ENCODE results near the gene ABLIM3. TPM values are rescaled to one million over a fixed set of nuclear protein-coding genes. Genes with fewer than 3 reads are reported as not detected.
A peak's percentile ranks its signal among the peaks of the same experiment; 100 is the strongest.
"Not testable (repeated sequence)": the region's sequence is repeated elsewhere in the genome, so short reads cannot be mapped to it uniquely, and the experiment has no call there.

ABLIM3 gene
- total and polyA plus RNA-seq, 7 donors: 18.7 to 54.5 (median 35.0) TPM

DNA sequence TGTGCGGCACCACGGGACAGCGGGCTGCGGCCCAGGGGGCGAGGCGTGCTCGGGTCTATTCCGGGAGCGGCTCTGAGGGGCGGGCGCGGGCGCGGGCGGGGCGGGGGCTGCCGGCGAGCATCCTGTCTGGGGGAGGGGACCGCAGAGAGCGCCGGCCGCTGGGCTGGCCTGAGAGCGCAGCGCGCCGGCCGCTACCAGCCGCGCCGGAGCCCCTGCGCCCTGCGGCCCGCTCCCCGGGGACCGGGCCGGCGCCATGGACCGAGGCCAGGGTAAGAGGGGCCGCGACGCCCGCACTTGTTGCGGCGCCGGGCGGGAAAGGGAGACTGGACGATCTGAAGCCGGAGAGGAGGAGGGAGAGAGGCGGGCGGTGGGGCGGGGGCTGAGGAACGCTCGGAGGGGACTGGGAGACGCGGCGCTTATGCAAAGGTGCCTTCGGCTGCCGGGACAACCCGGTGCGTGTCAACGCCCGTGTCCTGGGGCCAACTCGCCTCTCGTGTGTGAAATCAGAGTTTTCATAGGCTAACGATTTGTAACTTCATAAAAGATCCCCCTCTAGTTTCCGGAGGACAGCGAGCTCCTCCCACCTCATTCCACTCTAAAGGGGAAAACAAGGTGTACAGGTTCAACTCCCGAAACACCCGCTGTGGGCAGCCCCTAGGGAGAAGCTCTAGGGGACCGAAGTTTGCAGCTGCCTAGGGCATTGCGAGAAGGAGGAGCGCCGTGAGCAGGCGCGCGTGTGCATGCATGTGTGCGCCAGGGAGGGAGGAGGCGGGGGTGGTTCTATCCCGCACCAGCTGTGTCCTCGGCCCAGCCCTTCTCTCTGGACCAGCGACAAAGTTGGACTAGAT lies 130.6 kb downstream of the ABLIM3 start, which contains the start of gene AFAP1L1:
Gene AFAP1L1 (plus strand): TSS at position 144 of the 848 bp plus-strand sequence. CDS start 110 bp downstream, at position 254.
- intact Hi-C loops (cut with DNase I): loop anchor here in 1 of 2 donors (5.0 kb wide), 1 partner anchor 40 kb away; no protein-coding TSS in a partner anchor
- TF ChIP-seq, protein P1, sequence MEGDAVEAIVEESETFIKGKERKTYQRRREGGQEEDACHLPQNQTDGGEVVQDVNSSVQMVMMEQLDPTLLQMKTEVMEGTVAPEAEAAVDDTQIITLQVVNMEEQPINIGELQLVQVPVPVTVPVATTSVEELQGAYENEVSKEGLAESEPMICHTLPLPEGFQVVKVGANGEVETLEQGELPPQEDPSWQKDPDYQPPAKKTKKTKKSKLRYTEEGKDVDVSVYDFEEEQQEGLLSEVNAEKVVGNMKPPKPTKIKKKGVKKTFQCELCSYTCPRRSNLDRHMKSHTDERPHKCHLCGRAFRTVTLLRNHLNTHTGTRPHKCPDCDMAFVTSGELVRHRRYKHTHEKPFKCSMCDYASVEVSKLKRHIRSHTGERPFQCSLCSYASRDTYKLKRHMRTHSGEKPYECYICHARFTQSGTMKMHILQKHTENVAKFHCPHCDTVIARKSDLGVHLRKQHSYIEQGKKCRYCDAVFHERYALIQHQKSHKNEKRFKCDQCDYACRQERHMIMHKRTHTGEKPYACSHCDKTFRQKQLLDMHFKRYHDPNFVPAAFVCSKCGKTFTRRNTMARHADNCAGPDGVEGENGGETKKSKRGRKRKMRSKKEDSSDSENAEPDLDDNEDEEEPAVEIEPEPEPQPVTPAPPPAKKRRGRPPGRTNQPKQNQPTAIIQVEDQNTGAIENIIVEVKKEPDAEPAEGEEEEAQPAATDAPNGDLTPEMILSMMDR (IDR thresholded peaks at IDR 0.05): no peak
- peaks cover 24% of the 10 kb centered on the region for H3K4me1 ChIP-seq
- no peaks in the 10 kb centered on the region for H3K27me3 ChIP-seq (ENCODE audit: insufficient read depth in 3 of 3, low read length in 2 of 3)
- ATAC-seq: peak; percentile 89 to 95 (median 92)
- H3K4me3 ChIP-seq: peak within 1 kb of the TSS; percentile 75
- WGBS, 3 donors: 0 to 1% (median 0%) methylated on average over 44 to 81 of the region's 81 CpGs
- H3K9me3 ChIP-seq: peaks cover 10% of the 10 kb centered on the region
- H3K27ac ChIP-seq: peak within 1 kb of the TSS; percentile 81
- H3K36me3 ChIP-seq (ENCODE audit: insufficient read depth in 1 of 2, low read depth in 1 of 2): no peaks in the 10 kb centered on the region
- peak; percentile 80 to 89 for DNase-seq

DNA sequence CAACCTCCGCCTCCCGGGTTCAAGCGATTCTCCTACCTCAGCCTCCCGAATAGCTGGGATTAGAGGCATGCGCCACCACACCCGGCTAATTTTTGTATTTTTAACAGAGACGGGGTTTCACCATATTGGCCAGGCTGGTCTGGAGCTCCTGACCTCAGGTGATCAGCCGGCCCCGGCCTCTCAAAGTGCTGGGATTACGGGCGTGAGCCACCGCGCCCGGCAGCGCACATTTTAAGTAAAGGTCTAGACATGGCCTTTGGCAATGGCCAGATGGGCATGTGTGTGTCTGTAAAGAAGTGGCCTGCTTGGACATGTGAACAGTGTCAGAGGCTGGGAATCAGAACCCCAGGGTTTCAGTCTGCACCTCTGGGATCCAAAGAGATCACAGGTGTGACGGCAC lies 131.5 kb downstream of the ABLIM3 start:
- ATAC-seq: peak in 2 of 4 donors; percentile 18 to 19
- intact Hi-C loops (cut with DNase I): loop anchor here in 1 of 2 donors (5.0 kb wide), 1 partner anchor 40 kb away; no protein-coding TSS in a partner anchor
- Histone ChIP-seq H3K27ac (peak overlapping the region; percentile 81), H3K9me3 (peaks cover 10% of the 10 kb centered on the region), H3K4me3 (peak overlapping the region; percentile 75), H3K4me1 (peaks cover 32% of the 10 kb centered on the region)
- peak in 1 of 2 donors; percentile 52 for DNase-seq
- H3K36me3 ChIP-seq (ENCODE audit: insufficient read depth in 1 of 2, low read depth in 1 of 2); H3K27me3 ChIP-seq (ENCODE audit: insufficient read depth in 3 of 3, low read length in 2 of 3): not testable (repeated sequence)
- WGBS, 3 donors: 17 to 36% (median 20%) methylated on average over 16 of the region's 16 CpGs

DNA sequence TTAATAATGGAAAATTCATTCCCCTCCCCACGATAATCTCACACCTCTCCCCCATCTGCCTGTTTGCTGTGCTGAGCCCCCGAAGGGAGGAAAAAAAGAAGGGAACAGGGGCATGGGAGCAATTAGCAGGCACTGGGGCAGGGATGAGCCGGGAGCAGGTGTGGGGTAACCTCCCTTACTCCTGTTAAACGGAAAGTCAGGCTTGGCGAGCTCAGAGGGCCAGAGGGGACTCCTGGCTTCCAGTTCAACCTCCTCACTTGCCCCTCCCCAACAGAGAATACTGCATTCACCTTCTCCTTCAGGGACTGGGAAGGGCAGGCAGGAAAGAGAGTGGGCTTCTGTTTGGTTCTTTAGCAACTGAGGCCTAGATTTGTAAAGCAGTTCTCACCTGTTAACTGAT lies 131.9 kb downstream of the ABLIM3 start:
- WGBS, 3 donors: 33 to 56% (median 45%) methylated on average over 5 of the region's 5 CpGs
- no peak for ATAC-seq
- Histone ChIP-seq H3K4me3 (peak overlapping the region; percentile 75), H3K9me3 (peaks cover 7% of the 10 kb centered on the region), H3K27me3 (ENCODE audit: insufficient read depth in 3 of 3, low read length in 2 of 3) (no peaks in the 10 kb centered on the region), H3K36me3 (ENCODE audit: insufficient read depth in 1 of 2, low read depth in 1 of 2) (no peaks in the 10 kb centered on the region), H3K27ac (peak overlapping the region; percentile 81), H3K4me1 (peaks cover 33% of the 10 kb centered on the region)
- intact Hi-C loops (cut with DNase I): loop anchor here in 1 of 2 donors (5.0 kb wide), 1 partner anchor 39 kb away; no protein-coding TSS in a partner anchor
- TF ChIP-seq, protein P1 (IDR thresholded peaks at IDR 0.05): no peak
- no peak for DNase-seq

DNA sequence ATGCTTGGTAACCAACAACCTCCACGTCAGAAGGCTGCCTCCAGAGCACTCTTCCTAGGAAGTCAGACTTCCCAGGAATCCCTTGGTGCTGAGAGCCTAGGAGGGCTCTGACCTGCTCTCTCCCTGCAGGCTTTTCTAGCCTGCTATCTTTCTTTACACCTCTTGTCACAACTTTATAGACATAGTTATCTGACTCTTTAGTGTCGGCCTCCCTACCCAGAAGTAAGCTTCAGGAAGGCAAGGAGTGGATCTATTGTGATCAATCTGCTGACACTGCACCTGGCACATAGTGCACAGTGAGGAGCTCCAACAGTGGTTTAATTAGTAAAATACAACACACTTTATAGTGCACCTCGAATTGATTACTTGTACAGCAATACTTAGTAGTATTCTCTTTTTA lies 132.7 kb downstream of the ABLIM3 start:
- TF ChIP-seq, protein P1 (IDR thresholded peaks at IDR 0.05): no peak
- Histone ChIP-seq H3K9me3 (peaks cover under 1% of the 10 kb centered on the region), H3K4me1 (peaks cover 38% of the 10 kb centered on the region), H3K36me3 (ENCODE audit: insufficient read depth in 1 of 2, low read depth in 1 of 2) (no peaks in the 10 kb centered on the region), H3K27ac (peak overlapping the region; percentile 81), H3K27me3 (ENCODE audit: insufficient read depth in 3 of 3, low read length in 2 of 3) (no peaks in the 10 kb centered on the region), H3K4me3 (peak overlapping the region; percentile 75)
- ATAC-seq (no peak), DNase-seq (no peak)
- whole genome bisulfite sequencing, 3 donors: 50 to 66% (median 58%) methylated on average over 3 of the region's 3 CpGs
- intact Hi-C loops (cut with DNase I): loop anchor here in 1 of 2 donors (5.0 kb wide), 1 partner anchor 38 kb away; no protein-coding TSS in a partner anchor

DNA sequence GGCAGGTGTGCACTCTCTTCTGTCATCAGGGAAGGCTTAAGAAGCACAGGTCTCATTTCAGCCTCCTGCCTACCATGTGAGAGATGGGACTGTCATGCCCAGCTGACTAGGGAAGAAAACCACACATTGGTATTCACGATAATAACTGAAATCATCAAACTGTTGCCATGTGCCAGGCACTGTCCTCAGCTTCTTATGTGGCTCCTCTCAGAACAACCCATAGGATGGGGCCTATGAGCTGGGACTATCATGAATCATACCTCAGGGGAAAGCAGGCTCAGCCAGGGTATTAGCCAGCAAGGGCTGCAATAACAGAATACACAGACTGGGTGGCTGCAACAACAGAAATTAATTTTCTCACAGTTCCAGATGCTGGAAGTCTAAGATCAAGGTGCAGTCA lies 133.6 kb downstream of the ABLIM3 start:
- Histone ChIP-seq H3K4me1 (peaks cover 46% of the 10 kb centered on the region), H3K36me3 (ENCODE audit: insufficient read depth in 1 of 2, low read depth in 1 of 2) (no peaks in the 10 kb centered on the region), H3K27ac (peak overlapping the region; percentile 19), H3K9me3 (no peaks in the 10 kb centered on the region), H3K4me3 (no peak overlapping the region), H3K27me3 (ENCODE audit: insufficient read depth in 3 of 3, low read length in 2 of 3) (no peaks in the 10 kb centered on the region)
- 51 to 81% (median 65%) methylated on average over 1 of the region's 1 CpG for WGBS, 3 donors
- ATAC-seq: peak in 1 of 4 donors; percentile 33
- DNase-seq: no peak
- intact Hi-C loops (cut with DNase I): loop anchor here in 1 of 2 donors (5.0 kb wide), 1 partner anchor 37 kb away; no protein-coding TSS in a partner anchor
- TF ChIP-seq, protein P1 (IDR thresholded peaks at IDR 0.05): no peak
